ENCODE measurements around the gene SPACA9.

The SPACA9 gene

GRCh38 chr9:132864277-132864676 lies 14.4 kb upstream of the SPACA9 start:
- DNase-seq = no peak

DNA sequence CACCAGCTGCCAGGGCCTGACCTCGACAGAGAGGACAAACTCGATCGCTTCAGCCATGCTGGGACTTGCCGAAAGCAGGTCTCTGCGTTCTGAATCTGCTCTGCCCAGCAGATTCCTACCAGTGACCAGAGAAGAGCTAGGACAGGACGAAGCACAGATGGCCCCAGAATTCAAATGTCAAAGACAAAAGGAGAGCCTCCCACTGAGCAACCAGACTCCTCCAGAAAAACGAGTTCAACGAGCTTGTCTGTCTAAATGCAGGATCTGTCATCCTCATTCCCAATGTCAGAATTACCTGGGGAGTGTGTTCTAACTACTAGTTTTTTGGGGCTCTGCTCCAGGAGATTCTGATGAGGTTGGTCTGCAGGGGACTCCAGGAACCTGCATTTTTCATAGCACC lies 14.0 kb upstream of the SPACA9 start:
- DNase-seq = no peak

- DNase-seq = no peak
These were observed 11.8 kb upstream of the SPACA9 start for GRCh38 chr9:132866898-132867297.

DNA sequence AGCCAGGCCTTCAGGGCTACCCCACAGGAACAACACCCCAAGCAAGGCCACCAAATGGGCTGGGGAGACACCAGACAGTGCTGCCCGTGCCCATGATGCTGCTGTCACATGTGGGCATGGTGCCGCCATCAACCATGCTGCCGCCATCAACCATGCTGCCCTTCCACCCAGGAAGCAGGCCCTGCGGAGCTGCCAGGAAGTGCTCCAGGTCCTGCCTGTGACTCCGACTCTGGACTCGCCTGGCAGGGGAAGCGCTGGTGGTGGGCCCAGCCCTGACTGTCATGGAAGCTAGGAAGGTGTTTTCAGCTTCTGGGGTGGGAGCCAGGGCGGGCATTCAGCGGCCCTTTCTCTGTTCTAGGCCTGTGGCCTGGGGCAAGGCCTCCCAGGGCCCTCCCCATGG lies 9.4 kb upstream of the SPACA9 start:
- DNase-seq = no peak

- no peak for DNase-seq
These were observed 5.3 kb upstream of the SPACA9 start for GRCh38 chr9:132873403-132873802.

DNA sequence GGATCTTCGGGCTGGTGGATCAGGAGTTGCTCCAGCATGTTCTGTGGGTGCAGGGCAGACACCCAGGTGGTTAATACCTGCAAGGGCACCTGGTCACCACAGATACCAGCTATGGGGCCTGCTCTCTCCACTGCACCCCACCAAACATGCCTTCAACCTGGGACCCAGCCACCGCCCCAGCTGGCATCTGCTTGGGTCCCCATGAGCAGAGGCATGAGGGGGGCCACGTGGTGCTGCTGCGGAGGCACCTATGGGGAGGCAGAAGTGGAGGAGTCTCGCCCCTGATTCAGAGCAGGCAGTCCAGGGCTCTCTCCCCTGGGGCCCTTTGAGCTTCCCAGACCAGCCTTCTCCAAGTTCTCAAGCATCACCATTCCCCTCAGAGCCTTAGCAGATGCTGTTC lies 3.5 kb upstream of the SPACA9 start:
- no peak for DNase-seq

- no peak for DNase-seq
These were observed 1.8 kb upstream of the SPACA9 start for GRCh38 chr9:132876849-132877248.

- no peak for DNase-seq
These were observed 1.3 kb upstream of the SPACA9 start for GRCh38 chr9:132877458-132877823.

GRCh38 chr9:132877824-132878694 lies 639 bp upstream of the SPACA9 start, which contains the start of gene AK8:
Gene AK8, minus strand, starts transcription at chr9:132878284. Its CDS starts 29 bp downstream, at chr9:132878255.
- no peak for DNase-seq

DNA sequence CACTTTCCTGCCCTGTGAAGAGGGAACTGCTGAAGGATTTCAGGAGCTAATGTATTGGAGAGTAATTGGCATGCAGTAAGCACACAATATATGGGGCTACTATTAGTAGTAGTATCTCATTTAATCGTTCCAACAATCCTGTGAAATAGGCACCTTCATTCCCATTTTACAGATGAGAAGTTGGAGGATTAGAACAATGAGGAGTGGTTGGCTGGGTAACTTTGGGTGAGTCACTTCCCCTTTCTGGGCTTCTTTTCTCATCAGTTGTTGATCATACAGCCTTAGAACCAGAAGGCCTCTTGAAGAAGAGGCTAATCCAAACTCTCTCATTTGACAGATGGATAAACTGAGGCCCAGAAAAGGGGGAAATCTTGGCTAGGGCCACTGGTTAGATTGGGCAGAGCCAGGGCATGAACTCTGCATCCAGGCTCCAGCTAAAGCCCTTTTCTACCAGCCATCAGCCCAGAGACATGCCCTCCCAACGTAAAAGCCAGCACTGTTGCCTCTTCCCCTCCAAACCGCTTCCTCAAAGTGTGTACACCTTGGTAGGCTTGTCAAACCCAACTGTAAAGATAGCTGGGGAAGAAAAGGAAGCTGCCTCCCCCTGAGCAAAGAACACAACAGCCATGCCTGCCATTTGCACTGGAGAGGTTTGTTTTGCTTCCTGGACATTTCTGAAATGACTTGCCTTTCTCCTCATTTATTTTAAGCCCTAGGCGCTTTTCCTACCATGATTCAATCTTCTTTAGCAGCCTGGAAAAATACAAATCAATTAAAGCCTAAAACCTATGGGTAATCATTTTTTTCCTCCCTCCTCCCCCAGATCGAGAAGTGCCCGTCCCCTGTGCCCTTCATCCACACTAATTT lies 992 bp downstream of the SPACA9 start:
- DNase-seq = no peak

DNA sequence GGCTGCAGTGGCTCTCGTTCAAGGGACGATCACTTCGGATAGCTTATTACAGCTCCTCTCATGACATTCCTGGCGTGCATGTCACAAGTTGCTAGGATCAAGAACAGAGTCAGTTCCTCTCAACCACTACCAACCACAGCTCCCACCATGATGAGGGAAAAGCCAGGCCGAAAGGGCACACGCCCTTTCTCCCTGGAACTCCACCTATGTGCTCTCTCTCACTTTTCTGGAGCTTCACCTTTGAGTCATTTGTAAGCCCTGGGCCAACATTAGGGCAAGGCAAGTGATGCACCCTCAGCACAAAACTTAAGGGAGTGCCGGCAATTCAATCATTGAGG lies 1.6 kb downstream of the SPACA9 start:
- DNase-seq = no peak

DNA sequence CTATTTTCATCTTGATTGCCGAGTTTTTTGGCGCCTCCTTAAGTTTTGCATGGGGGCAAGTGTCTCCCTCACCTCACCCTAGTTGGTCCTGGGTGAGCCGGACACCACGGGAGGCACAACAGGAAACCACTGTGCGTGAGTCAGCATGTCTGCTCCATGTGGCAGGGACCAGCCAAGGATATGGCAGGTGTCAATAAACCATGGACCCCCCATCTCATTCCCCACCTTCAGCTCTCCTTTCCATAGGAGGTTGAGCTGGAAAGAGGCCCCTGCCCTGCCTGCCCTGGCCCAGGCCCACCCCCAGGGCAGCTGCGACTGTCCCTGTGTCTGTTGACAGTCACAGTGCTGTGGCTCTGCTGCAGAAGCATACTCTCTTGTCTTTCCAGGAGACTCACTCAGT lies 3.1 kb downstream of the SPACA9 start:
- DNase-seq = no peak

DNA sequence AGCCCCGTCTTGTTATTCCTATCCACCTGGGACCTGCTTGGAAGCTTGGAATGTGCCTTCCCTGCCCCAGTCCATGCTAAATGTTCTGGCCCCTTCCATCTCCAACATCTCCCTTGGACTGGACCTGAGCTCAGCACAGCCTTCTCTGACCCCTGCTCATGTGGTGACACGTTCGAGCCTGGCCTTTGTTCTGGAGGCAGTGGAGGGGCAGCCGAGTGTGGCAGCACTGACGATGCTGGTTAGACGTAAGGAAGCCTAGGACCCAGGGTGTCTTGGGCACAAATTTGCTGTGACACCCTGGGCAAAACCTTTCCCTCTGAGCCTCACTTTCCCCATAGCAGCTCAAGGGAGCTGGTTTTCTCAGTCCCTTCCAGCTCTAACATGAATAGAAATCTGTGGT lies 3.9 kb downstream of the SPACA9 start:
- DNase-seq = no peak

DNA sequence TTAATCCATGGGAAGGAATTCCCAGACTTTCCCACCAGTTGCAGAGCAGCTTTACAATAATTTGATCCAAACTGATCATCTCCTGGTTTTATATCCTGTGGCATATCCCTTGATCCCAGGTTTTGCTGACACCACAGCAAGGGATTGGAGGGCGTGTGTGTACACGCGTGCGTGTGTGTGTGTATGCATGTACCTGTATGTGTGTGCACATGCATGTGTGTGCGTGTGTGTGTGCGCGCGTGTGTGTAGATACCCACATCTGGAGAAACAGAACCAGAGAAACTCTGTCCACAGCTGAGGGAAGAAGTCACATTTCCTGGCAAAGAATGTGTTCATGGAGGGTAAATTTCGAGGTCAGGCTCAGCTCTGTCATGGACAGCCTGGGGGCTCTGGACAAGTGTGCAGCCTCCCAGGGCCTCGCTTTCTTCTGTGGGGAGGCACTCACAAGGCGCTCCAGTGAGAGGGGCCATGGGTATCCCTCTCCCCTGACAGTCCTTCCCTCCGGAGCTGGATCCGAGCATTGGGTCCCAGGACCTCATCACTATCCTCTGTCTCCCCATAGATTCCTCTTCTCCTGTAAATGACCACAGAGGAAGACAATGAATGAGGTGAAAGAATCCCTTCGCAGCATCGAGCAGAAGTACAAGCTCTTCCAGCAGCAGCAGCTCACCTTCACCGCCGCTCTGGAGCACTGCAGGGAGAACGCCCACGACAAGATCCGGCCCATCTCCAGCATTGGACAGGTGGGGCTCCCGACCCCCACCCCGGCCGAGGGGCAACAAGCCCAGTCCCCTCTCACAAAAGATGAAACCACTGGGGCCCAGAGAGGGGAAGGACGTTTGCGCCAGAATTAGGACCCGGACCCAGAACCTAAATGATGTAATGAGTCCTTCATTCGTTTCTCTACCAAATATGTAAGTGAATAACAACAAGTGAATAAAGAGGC lies 4.9 kb downstream of the SPACA9 start:
- no peak for DNase-seq

- DNase-seq = no peak
These were observed 7.1 kb downstream of the SPACA9 start for GRCh38 chr9:132885720-132886333.

DNA sequence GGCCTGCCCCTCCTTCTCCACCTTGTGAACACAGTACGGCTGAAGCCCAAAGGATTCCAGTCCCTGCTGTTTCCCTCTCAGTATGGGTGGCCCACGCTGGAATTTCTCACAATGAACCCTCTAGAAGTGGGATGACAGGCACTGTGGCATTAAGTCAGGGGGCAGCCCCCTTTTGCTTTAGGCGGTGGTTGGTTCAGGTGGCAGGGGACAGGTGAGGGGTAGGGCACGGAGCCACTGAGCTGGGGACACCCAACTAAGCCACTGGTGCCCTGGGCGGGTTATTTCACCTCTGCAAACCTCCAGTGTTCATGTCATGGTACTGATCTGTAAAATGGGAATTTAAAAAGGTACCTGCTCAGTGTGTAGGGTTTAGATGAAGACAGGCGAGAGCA lies 7.6 kb downstream of the SPACA9 start:
- DNase-seq = no peak

DNA sequence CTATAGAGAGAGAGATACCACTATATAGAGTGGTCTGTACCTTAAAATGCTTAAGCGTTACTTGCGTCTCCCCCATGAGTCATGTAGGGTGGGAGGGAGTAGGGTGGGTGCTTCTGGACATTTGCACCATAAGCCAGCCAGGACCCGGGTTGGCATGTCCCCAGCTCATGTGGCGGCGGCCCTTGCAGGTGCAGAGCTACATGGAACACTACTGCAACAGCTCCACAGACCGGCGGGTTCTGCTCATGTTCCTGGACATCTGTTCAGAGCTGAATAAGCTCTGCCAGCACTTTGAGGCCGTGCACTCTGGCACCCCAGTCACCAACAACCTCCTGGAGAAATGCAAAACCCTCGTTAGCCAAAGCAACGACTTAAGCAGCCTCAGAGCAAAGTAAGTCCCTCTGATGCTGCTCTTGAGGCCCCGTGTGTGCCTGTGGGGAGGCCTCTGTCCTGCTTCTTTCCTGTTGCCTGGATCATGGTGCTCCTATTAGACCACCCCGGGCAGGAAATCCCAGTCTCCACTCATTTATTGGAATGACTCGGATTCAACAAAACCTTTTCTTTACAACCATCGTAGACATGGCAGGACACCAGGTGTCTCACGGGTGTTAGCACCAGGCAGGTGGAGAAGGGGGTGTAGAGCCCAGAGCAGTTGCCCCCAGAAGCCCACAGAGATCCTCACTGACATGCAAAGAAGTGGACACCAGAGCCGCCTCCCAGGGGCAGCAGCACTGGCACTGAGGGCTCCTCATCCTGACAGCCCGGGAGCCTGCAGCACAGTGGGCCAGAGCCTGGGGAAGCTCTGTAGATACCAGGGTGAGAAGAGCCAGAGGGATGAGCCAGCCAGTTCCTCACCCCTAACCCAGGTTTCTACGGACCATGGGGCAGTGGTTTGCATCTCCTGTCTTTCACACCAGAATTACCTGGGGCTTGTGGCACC lies 8.8 kb downstream of the SPACA9 start:
- DNase-seq = no peak

DNA sequence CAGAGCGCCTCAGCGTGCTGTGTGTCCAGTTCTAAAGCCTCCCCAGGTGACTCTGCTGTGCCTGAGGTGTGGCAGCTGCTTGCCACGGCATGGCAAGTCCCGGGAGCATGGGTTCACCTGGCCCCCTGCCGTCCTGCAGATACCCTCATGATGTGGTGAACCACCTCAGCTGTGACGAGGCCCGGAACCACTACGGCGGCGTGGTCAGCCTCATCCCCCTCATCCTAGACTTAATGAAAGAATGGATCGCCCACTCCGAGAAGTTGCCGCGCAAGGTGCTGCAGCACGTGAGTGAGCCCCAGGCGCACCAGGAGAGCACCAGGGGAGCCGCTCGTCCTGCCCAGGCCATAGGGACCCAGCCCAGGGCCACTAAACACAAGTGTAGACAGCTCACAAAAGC lies 9.5 kb downstream of the SPACA9 start:
- DNase-seq = no peak

- DNase-seq = no peak
These were observed 13.7 kb downstream of the SPACA9 start for GRCh38 chr9:132892400-132892799.

GRCh38 chr9:132894346-132894745 lies 15.6 kb downstream of the SPACA9 start:
- DNase-seq = no peak
